CD14-positive monocyte (primary cell): ENCODE results near the gene URM1. TPM values are rescaled to one million over a fixed set of nuclear protein-coding genes. Genes with fewer than 3 reads are reported as not detected.
A peak's percentile ranks its signal among the peaks of the same experiment; 100 is the strongest.

Source experiments
- DNase-seq, 3 donors: peaks; one replicate each; pipeline ENCODE4 v3.0.0-alpha.2; 2011 to 2022
- H2AFZ ChIP-seq: 2 replicates; pipeline ENCODE4 v1.6.0; 2012; ENCODE audit warnings: mild to moderate bottlenecking, low read depth, low read length, inconsistent platforms; ENCODE audit not compliant: insufficient read depth, poor library complexity, severe bottlenecking
- H3K27ac ChIP-seq, 2 donors: 1 replicate in 1 of 2; 2 replicates in 1 of 2; pipeline ENCODE4 v1.5.1; 2012 to 2013; ENCODE audit warnings: low read length in 2 of 2, control low read depth in 1 of 2, inconsistent platforms in 1 of 2, low read depth in 1 of 2, mild to moderate bottlenecking in 1 of 2
- H3K27me3 ChIP-seq, 2 donors: one replicate each; pipeline versions ENCODE4 v1.6.0 to v1.6.1; 2011 to 2013; ENCODE audit warnings: low read length in 2 of 2; ENCODE audit not compliant: control insufficient read depth in 2 of 2, insufficient read depth in 2 of 2
- H3K36me3 ChIP-seq, 2 donors: replicated peaks in 1 of 2; 1 replicate in 1 of 2; 2 replicates in 1 of 2; pipeline versions ENCODE4 v1.5.1 to v1.6.1; 2012 to 2013; ENCODE audit warnings: low read length in 2 of 2, control low read depth in 1 of 2, inconsistent platforms in 1 of 2, mild to moderate bottlenecking in 1 of 2; ENCODE audit not compliant: insufficient read depth in 2 of 2, control insufficient read depth in 1 of 2
- H3K4me1 ChIP-seq, 2 donors: 1 replicate in 1 of 2; 2 replicates in 1 of 2; pipeline versions ENCODE4 v1.5.1 to v1.6.1; 2012 to 2013; ENCODE audit warnings: low read length in 2 of 2, control low read depth in 1 of 2, inconsistent platforms in 1 of 2, mild to moderate bottlenecking in 1 of 2, moderate library complexity in 1 of 2; ENCODE audit not compliant: insufficient read depth in 2 of 2, control insufficient read depth in 1 of 2
- H3K4me2 ChIP-seq: replicated peaks from 2 replicates; pipeline ENCODE3; 2012; ENCODE audit warnings: low read length, moderate library complexity, mild to moderate bottlenecking; ENCODE audit not compliant: poor library complexity, severe bottlenecking; ENCODE audit errors: extremely low read depth
- H3K4me3 ChIP-seq, 3 experiments: fragments of 200-600 bp in 1 of 3; sonication (generic) in 1 of 3; replicated peaks in 1 of 3; 1 replicate in 2 of 3; 2 replicates in 1 of 3; pipeline ENCODE4 v1.5.1; 2011 to 2013; ENCODE audit warnings: low read length in 3 of 3, mild to moderate bottlenecking in 3 of 3, control low read depth in 2 of 3, low read depth in 2 of 3, inconsistent platforms in 1 of 3, moderate library complexity in 1 of 3
- H3K79me2 ChIP-seq: 2 replicates; pipeline ENCODE4 v1.6.0; 2012; ENCODE audit warnings: mild to moderate bottlenecking, control low read depth, inconsistent platforms, low read length, moderate library complexity; ENCODE audit not compliant: insufficient read depth
- H3K9ac ChIP-seq: 2 replicates; pipeline ENCODE4 v1.6.0; 2017; ENCODE audit warnings: low read length, mild to moderate bottlenecking; ENCODE audit not compliant: insufficient read depth, poor library complexity, severe bottlenecking
- H3K9me3 ChIP-seq, 2 donors: replicated peaks in 1 of 2; 1 replicate in 1 of 2; 2 replicates in 1 of 2; pipeline versions ENCODE4 v1.5.1 to v1.6.1; 2012 to 2013; ENCODE audit warnings: low read length in 2 of 2, control low read depth in 1 of 2; ENCODE audit not compliant: control insufficient read depth in 1 of 2, insufficient read depth in 1 of 2
- H4K20me1 ChIP-seq: 2 replicates; pipeline ENCODE4 v1.6.0; 2012; ENCODE audit warnings: mild to moderate bottlenecking, low read length, control low read depth, moderate library complexity; ENCODE audit not compliant: insufficient read depth
- H3K27ac Mint-ChIP-seq, 7 donors: one replicate each; pipeline ENCODE4 v1.8.0; 2020; ENCODE audit warnings: mild to moderate bottlenecking in 7 of 7, mixed read lengths in 7 of 7, moderate library complexity in 6 of 7, inconsistent platforms in 2 of 7
- H3K27me3 Mint-ChIP-seq, 3 donors: one replicate each; pipeline ENCODE4 v1.8.0; 2021 to 2022; ENCODE audit warnings: low read depth in 3 of 3, mild to moderate bottlenecking in 3 of 3, mixed read lengths in 3 of 3, moderate library complexity in 3 of 3, inconsistent platforms in 1 of 3
- H3K36me3 Mint-ChIP-seq, 2 donors: one replicate each; pipeline ENCODE4 v1.8.0; 2020; ENCODE audit warnings: mixed read lengths in 2 of 2, inconsistent platforms in 1 of 2, mild to moderate bottlenecking in 1 of 2
- H3K4me1 Mint-ChIP-seq: one replicate; pipeline ENCODE4 v1.8.0; 2020; ENCODE audit warnings: mild to moderate bottlenecking, mixed read lengths
- H3K4me3 Mint-ChIP-seq, 2 donors: one replicate each; pipeline ENCODE4 v1.8.0; 2020; ENCODE audit warnings: mild to moderate bottlenecking in 2 of 2, mixed read lengths in 2 of 2, moderate library complexity in 1 of 2
- H3K9me3 Mint-ChIP-seq, 7 donors: one replicate each; pipeline ENCODE4 v1.8.0; 2020 to 2022; ENCODE audit warnings: mixed read lengths in 7 of 7, mild to moderate bottlenecking in 6 of 7, moderate library complexity in 6 of 7, inconsistent platforms in 2 of 7
- WGBS: methylation state at CpG from one replicate; pipeline ENCODE4 v1.1.5; 2013; ENCODE audit warnings: missing lambda C conversion rate; ENCODE audit not compliant: insufficient coverage; 5-methylcytosine and 5-hydroxymethylcytosine counted together
- intact Hi-C, 2 donors: fragments of 100-400 bp; cut with micrococcal nuclease; formaldehyde crosslinking; loops; one replicate each; pipeline versions ENCODE4 v1.15.0 to v1.15.1; 2023
- polyA plus RNA-seq, 3 donors: library from polyadenylated mRNA; depleted of rRNA in 1 of 3; unstranded in 2 of 3; stranded (reverse) in 1 of 3; fragments of 300-500 nt in 2 of 3; fragments of >200 nt in 1 of 3; fragmentation: Illumina TruSeq in 2 of 3; gene quantifications; 1 replicate in 2 of 3; 2 replicates in 1 of 3; pipeline ENCODE4 v1.2.3, GENCODE V29; 2012 to 2021
- TF ChIP-seq, protein P1 (sequence below): fragments of 200-600 bp; IDR thresholded peaks from one replicate; pipeline ENCODE4 v1.8.0; 2022; ENCODE audit warnings: antibody characterized with exemption, mild to moderate bottlenecking

The URM1 gene
- polyA plus RNA-seq, 3 donors = 37.5 to 39.7 (median 38.3) TPM

DNA sequence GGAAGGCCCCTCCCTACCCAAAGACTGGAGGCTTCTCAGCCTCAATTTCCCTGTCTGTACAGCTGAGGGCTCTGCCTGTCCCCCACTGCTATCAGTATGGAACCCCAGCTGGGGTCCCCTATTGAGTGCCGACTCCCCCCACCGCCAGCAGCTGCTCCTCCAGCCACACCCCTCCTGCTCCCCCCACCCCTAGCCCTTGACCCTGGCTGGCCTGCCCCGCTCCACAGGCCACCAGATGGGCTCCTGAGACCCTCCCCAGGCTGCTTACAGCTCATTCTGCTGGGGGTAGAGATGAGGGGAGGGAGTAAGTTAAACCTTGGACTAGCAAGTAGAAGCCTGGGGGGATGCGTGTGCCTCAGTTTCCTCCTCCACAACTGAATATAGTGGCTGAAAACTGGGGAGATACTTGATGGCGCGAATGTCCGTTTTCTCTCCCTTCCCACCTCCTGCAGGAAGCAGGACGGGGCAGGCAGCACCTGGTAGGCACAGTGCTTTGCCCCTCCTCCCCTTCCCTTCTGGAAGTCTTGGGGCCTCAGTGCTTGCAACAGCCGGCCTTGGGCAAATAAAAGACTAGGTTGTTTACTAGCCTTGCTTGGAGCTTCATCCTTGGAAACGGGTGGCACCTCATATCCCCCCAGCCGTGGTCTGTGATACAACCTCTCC is 19.1 kb downstream of the URM1 start:
- Mint-ChIP-seq H3K36me3 (peaks cover 44 to 72% of the 10 kb centered on the region in 2 donors), H3K27ac (no peak overlapping the region), H3K27me3 (peaks cover 0 to 4% (median 2%) of the 10 kb centered on the region in 3 donors), H3K9me3 (peaks cover 0 to 9% (median 6%) of the 10 kb centered on the region in 7 donors), H3K4me1 (no peaks in the 10 kb centered on the region), H3K4me3 (no peak overlapping the region)
- Histone ChIP-seq H3K27ac (no peak overlapping the region), H3K36me3 (peaks cover 66 to 76% of the 10 kb centered on the region in 2 donors), H3K4me2 (no peak overlapping the region), H3K27me3 (no peaks in the 10 kb centered on the region), H3K79me2 (no peaks in the 10 kb centered on the region), H3K9me3 (no peaks in the 10 kb centered on the region), H3K9ac (no peak overlapping the region), H3K4me3 (no peak overlapping the region), H2AFZ (no peak overlapping the region), H3K4me1 (no peaks in the 10 kb centered on the region), H4K20me1 (no peaks in the 10 kb centered on the region)
- no peak for DNase-seq
- intact Hi-C loops = no loop called here
- WGBS = 87% methylated on average over 3 of the region's 11 CpGs
- TF ChIP-seq, protein P1, sequence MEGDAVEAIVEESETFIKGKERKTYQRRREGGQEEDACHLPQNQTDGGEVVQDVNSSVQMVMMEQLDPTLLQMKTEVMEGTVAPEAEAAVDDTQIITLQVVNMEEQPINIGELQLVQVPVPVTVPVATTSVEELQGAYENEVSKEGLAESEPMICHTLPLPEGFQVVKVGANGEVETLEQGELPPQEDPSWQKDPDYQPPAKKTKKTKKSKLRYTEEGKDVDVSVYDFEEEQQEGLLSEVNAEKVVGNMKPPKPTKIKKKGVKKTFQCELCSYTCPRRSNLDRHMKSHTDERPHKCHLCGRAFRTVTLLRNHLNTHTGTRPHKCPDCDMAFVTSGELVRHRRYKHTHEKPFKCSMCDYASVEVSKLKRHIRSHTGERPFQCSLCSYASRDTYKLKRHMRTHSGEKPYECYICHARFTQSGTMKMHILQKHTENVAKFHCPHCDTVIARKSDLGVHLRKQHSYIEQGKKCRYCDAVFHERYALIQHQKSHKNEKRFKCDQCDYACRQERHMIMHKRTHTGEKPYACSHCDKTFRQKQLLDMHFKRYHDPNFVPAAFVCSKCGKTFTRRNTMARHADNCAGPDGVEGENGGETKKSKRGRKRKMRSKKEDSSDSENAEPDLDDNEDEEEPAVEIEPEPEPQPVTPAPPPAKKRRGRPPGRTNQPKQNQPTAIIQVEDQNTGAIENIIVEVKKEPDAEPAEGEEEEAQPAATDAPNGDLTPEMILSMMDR = no peak

DNA sequence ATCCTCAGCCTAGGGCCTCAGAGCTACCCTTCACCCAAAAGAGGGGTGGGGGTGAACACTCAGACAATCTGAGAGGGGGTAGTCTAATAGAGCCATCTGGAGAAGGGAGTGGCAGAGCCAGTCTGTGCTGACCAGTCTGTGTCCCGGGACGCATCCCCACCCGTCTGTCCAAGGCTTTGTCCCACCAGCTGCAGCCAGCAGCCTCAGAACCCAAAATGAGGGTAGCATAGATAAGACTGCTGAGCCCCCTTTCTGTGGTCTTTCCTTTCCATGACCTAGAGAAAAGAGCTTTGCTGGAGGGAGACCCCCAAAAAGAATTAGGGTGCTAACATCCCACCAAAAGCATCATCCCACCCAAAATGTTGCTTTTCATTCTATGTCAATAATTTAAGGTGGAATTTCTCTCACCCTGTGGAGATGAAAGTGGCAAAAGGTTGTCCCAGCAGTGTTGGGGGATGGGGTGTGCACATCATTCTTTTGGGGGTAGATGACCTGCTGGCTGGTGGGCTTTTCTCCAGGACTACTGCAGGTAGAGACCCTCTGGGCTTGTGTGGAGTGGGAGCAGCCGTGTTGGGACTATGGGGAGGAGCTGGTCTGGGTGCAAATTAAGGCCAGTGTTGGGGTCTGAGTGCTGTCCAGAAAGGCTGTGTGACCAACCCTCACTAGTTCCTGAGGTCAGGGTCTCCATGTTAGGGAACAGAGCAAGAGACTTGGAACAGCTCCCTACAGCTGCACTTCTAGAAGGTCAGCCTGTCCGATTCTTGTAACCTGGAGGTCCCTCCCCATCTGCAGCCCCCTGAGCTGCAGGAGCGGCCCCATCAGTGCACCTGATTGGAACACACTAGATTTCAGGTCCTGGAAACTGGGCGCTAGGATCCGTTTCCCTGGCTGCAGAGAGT is 19.9 kb downstream of the URM1 start:
- peaks cover 58 to 68% of the 10 kb centered on the region in 2 donors for H3K36me3 ChIP-seq
- Mint-ChIP-seq H3K27ac (peak overlapping the region in 1 of 7 donors; percentile 30), H3K27me3 (peaks cover 2 to 4% (median 3%) of the 10 kb centered on the region in 3 donors), H3K9me3 (peaks cover 0 to 9% (median 6%) of the 10 kb centered on the region in 7 donors), H3K36me3 (peaks cover 41 to 65% of the 10 kb centered on the region in 2 donors), H3K4me3 (no peak overlapping the region), H3K4me1 (no peaks in the 10 kb centered on the region)
- H3K4me3 ChIP-seq = no peak overlapping the region
- no peak overlapping the region for H3K27ac ChIP-seq
- no peak overlapping the region for H3K9ac ChIP-seq
- H2AFZ ChIP-seq = no peak overlapping the region
- WGBS = 98% methylated on average over 5 of the region's 8 CpGs
- intact Hi-C loops = no loop called here
- H3K79me2 ChIP-seq = no peaks in the 10 kb centered on the region
- H3K4me1 ChIP-seq = no peaks in the 10 kb centered on the region
- no peak overlapping the region for H3K4me2 ChIP-seq
- no peaks in the 10 kb centered on the region for H4K20me1 ChIP-seq
- DNase-seq = no peak
- TF ChIP-seq, protein P1 = no peak
- no peaks in the 10 kb centered on the region for H3K9me3 ChIP-seq
- no peaks in the 10 kb centered on the region for H3K27me3 ChIP-seq
